ENCODE results near the gene CPD. TPM values are rescaled to one million over a fixed set of nuclear protein-coding genes. Genes with fewer than 3 reads are reported as not detected.

The CPD gene
- total and polyA plus RNA-seq, 2 donors (not counting 1 experiment from before 2014, with no cell fraction given): 88.8 to 220 TPM

GRCh38 chr17:30379303-30379902 lies 676 bp downstream of the CPD start:
- no peak for TF ChIP-seq EZH2 (IDR thresholded peaks at IDR 0.05; ENCODE audit: low read length, missing control alignments)
- TF ChIP-seq CTCF (conservative IDR thresholded peaks at IDR 0.05 in 1 of 2, IDR thresholded peaks at IDR 0.05 in 1 of 2; ENCODE audit: low read depth in 1 of 2, low read length in 2 of 2): no peak
- Histone ChIP-seq H3K4me1 (ENCODE audit: control insufficient read depth, extremely low read depth, insufficient read depth, low read length) (peaks cover 14% of the 10 kb centered on the region), H3K79me2 (ENCODE audit: control insufficient read depth, insufficient read depth, low read length) (peaks cover 27% of the 10 kb centered on the region), H3K36me3 (ENCODE audit: control insufficient read depth, insufficient read depth, low read length) (no peaks in the 10 kb centered on the region), H2AFZ (ENCODE audit: low read length) (peak overlapping the region; percentile 55), H4K20me1 (ENCODE audit: control insufficient read depth, extremely low read depth, insufficient read depth, low read length) (no peaks in the 10 kb centered on the region), H3K27ac (ENCODE audit: insufficient read depth, low read length) (peak overlapping the region; percentile 65), H3K4me3 (replicated peaks in 1 of 4; ENCODE audit: control extremely low read depth in 1 of 4, insufficient read depth in 1 of 4, low read depth in 3 of 4, low read length in 4 of 4) (peak overlapping the region; percentile 65 to 84 (median 76)), H3K4me2 (ENCODE audit: extremely low read depth, insufficient read depth, low read length) (peak overlapping the region; percentile 93), H3K9me3 (ENCODE audit: control insufficient read depth, insufficient read depth, low read depth, low read length) (no peaks in the 10 kb centered on the region), H3K27me3 (ENCODE audit: control insufficient read depth, insufficient read depth, low read length) (no peaks in the 10 kb centered on the region), H3K9ac (ENCODE audit: insufficient read depth, low read length) (peak overlapping the region; percentile 79)
- DNase-seq (ENCODE audit: low read depth in 2 of 2): no peak

DNA sequence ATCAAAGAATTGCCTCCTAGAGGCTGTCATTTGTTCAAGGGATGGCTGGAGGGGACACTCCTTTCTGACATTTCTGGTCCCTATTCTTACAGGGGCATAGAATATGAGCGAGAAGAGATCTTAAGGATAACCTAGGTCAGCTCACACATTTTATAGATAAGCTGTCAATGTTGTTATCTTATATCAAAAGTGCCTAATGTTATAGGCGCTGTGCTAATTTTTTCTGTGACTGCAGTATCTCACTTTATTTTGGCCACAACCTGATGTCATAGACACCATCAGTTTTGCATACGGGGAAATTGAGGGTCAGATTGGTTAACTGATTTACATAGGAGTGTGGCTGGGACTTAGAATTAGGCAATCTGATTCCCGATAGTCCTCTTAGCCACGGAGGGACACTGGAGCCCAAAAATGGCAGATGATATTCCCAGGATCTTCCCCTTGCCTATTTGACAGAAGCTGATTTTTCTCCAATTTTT lies 1.2 kb downstream of the CPD start:
- no peaks in the 10 kb centered on the region for H3K36me3 ChIP-seq (ENCODE audit: control insufficient read depth, insufficient read depth, low read length)
- H4K20me1 ChIP-seq (ENCODE audit: control insufficient read depth, extremely low read depth, insufficient read depth, low read length): no peaks in the 10 kb centered on the region
- peak overlapping the region; percentile 50 for H2AFZ ChIP-seq (ENCODE audit: low read length)
- H3K4me3 ChIP-seq (replicated peaks in 1 of 4; ENCODE audit: control extremely low read depth in 1 of 4, insufficient read depth in 1 of 4, low read depth in 3 of 4, low read length in 4 of 4): peak overlapping the region; percentile 65 to 84 (median 76)
- peak overlapping the region; percentile 93 for H3K4me2 ChIP-seq (ENCODE audit: extremely low read depth, insufficient read depth, low read length)
- H3K9ac ChIP-seq (ENCODE audit: insufficient read depth, low read length): peak overlapping the region; percentile 79
- H3K79me2 ChIP-seq (ENCODE audit: control insufficient read depth, insufficient read depth, low read length): peaks cover 27% of the 10 kb centered on the region
- no peak for DNase-seq (ENCODE audit: low read depth in 2 of 2)
- no peaks in the 10 kb centered on the region for H3K9me3 ChIP-seq (ENCODE audit: control insufficient read depth, insufficient read depth, low read depth, low read length)
- TF ChIP-seq CTCF (conservative IDR thresholded peaks at IDR 0.05 in 1 of 2, IDR thresholded peaks at IDR 0.05 in 1 of 2; ENCODE audit: low read depth in 1 of 2, low read length in 2 of 2) (no peak), EZH2 (IDR thresholded peaks at IDR 0.05; ENCODE audit: low read length, missing control alignments) (no peak)
- H3K4me1 ChIP-seq (ENCODE audit: control insufficient read depth, extremely low read depth, insufficient read depth, low read length): peaks cover 14% of the 10 kb centered on the region
- H3K27ac ChIP-seq (ENCODE audit: insufficient read depth, low read length): peak overlapping the region; percentile 65
- no peaks in the 10 kb centered on the region for H3K27me3 ChIP-seq (ENCODE audit: control insufficient read depth, insufficient read depth, low read length)

DNA sequence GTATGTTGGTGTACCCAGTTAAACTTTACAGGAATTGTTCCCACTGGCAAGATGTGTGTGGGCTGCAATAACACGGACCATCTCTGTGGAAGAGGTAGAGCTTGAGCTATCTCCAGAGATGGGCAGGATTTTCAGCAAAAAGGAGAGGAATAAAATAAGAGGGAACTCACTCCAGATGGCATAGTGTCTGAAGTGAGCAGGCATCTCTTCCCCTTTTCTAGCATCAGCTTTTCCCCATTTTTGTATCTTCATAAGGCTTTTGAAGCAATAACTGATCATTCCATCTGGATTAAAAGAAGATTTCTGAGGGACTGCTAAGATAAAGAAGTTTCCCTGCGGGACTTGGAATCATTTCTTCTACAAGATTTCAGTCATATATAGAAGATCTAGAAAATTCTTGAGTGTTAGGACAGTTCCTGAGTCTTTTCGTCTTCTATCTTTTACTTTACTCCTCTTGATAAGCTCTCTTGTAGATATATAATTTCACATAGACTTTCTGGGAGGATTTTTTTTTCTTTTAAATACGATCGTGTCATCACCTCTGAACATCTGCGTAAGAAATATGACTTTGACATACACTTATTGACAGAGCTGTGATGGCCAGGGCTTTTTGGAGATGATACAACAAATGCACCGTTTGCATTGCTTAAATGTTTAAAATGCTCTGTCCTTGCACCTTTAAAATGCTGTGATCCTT lies 2.1 kb downstream of the CPD start:
- H3K79me2 ChIP-seq (ENCODE audit: control insufficient read depth, insufficient read depth, low read length): peaks cover 27% of the 10 kb centered on the region
- no peaks in the 10 kb centered on the region for H3K27me3 ChIP-seq (ENCODE audit: control insufficient read depth, insufficient read depth, low read length)
- DNase-seq (ENCODE audit: low read depth in 2 of 2): no peak
- H2AFZ ChIP-seq (ENCODE audit: low read length): no peak overlapping the region
- TF ChIP-seq EZH2 (IDR thresholded peaks at IDR 0.05; ENCODE audit: low read length, missing control alignments) (no peak), CTCF (conservative IDR thresholded peaks at IDR 0.05 in 1 of 2, IDR thresholded peaks at IDR 0.05 in 1 of 2; ENCODE audit: low read depth in 1 of 2, low read length in 2 of 2) (no peak)
- H3K4me3 ChIP-seq (replicated peaks in 1 of 4; ENCODE audit: control extremely low read depth in 1 of 4, insufficient read depth in 1 of 4, low read depth in 3 of 4, low read length in 4 of 4): peak overlapping the region; percentile 65 to 84 (median 76)
- H3K4me1 ChIP-seq (ENCODE audit: control insufficient read depth, extremely low read depth, insufficient read depth, low read length): peaks cover 14% of the 10 kb centered on the region
- H3K9me3 ChIP-seq (ENCODE audit: control insufficient read depth, insufficient read depth, low read depth, low read length): no peaks in the 10 kb centered on the region
- H3K4me2 ChIP-seq (ENCODE audit: extremely low read depth, insufficient read depth, low read length): peak overlapping the region; percentile 93
- H3K27ac ChIP-seq (ENCODE audit: insufficient read depth, low read length): no peak overlapping the region
- no peak overlapping the region for H3K9ac ChIP-seq (ENCODE audit: insufficient read depth, low read length)
- H4K20me1 ChIP-seq (ENCODE audit: control insufficient read depth, extremely low read depth, insufficient read depth, low read length): no peaks in the 10 kb centered on the region
- no peaks in the 10 kb centered on the region for H3K36me3 ChIP-seq (ENCODE audit: control insufficient read depth, insufficient read depth, low read length)
